Right ventricle myocardium superior (tissue), 1 donor: ENCODE results near the gene GPR135. TPM values are rescaled to one million over a fixed set of nuclear protein-coding genes. Genes with fewer than 3 reads are reported as not detected.
A peak's percentile ranks its signal among the peaks of the same experiment; 100 is the strongest.

Source experiments
- ATAC-seq: fragments of 200-7000 bp; cut with Tn5 transposase; one replicate; pipeline ENCODE4 v1.9.1; 2020; ENCODE audit warnings: mild to moderate bottlenecking; ENCODE audit not compliant: poor library complexity
- DNase-seq: peaks from one replicate; pipeline ENCODE4 v3.0.0-alpha.2; 2020
- intact Hi-C: fragments of 100-400 bp; cut with DNase I; formaldehyde crosslinking; loops from one replicate; pipeline ENCODE4 v1.11.2; 2022
- total RNA-seq: library from RNA; stranded (reverse); fragmentation: NEBNext Ultra II Directional; extraction: Animal tissue kit (Norgen Biotek cat#: 25700); gene quantifications from one replicate; pipeline ENCODE4 v1.2.1, GENCODE V29; 2021
- donor health status: DM: no; HTN: yes; CAD: no; lungs with severe emphysema.

GPR135 gene
- total RNA-seq, 1 donor from 2014 or later, result 1.4 TPM

- DNase-seq (no peak), ATAC-seq (no peak)
- intact Hi-C loops, result loop anchor here (10.0 kb wide), 1 partner anchor 94 kb away; no protein-coding TSS in a partner anchor
Measured at GRCh38 chr14:59428581-59429012, 36.6 kb downstream of the GPR135 start.

DNA sequence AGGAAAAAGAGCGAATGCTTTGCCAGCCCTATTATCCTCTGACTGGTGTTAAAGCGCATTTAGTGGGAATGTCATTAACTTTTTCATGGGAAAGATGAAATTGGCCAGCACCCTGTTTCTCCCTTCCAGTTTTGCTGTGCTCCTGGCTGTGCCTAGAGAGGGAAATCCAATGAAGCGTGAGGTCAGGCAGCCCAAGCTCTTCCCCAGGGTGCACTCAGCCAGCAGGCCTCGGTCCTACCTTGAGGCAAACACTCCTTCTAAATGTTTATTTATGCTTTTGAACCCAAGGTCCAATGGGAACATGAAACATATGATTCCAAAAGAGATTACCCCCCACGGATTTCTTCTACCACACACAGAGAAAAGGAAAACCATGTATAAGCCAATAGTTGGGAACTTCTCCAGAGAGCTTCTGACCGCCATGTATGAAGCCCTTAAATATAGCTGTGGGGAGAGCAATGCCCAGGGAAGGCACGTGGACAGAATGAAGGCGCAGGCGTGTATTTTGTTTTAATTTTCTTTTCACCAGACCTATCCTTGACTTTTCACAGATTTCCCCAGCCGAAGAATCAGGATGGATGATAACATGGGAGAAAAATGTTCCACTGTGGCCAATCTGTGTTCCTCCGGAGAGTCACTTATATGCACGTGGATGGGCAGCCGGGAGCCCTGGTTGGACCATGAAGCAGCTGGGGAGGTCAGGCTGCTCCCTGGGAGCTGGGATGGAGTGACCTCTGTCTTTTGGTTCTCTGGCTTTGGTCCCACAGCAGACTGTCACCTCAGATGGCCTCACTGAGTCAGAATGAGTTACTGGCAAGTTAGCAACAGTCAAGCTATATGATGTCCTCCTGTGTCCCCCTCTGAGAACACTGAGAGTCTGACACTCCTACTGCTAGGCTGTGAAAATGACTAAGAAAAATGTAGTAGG, 37.3 kb downstream of the GPR135 start:
- intact Hi-C loops, result loop anchor here (10.0 kb wide), 1 partner anchor 93 kb away; no protein-coding TSS in a partner anchor
- DNase-seq (peak; percentile 77), ATAC-seq (peak; percentile 74)

- DNase-seq (no peak), ATAC-seq (peak; percentile 38)
- intact Hi-C loops, result loop anchor here (10.0 kb wide), 1 partner anchor 91 kb away; no protein-coding TSS in a partner anchor
Measured at GRCh38 chr14:59425322-59425935, 39.8 kb downstream of the GPR135 start.

- intact Hi-C loops, result loop anchor here (5.0 to 10.0 kb wide), 2 partner anchors 47 to 90 kb away; no protein-coding TSS in a partner anchor
- DNase-seq, result peak; percentile 82
- ATAC-seq, result peak; percentile 66
Measured at GRCh38 chr14:59424341-59425071, 40.7 kb downstream of the GPR135 start.

- intact Hi-C loops, result loop anchor here (5.0 to 10.0 kb wide), 2 partner anchors 45 to 87 kb away; no protein-coding TSS in a partner anchor
- DNase-seq, result no peak
- ATAC-seq, result no peak
Measured at GRCh38 chr14:59422069-59422881, 42.9 kb downstream of the GPR135 start.

DNA sequence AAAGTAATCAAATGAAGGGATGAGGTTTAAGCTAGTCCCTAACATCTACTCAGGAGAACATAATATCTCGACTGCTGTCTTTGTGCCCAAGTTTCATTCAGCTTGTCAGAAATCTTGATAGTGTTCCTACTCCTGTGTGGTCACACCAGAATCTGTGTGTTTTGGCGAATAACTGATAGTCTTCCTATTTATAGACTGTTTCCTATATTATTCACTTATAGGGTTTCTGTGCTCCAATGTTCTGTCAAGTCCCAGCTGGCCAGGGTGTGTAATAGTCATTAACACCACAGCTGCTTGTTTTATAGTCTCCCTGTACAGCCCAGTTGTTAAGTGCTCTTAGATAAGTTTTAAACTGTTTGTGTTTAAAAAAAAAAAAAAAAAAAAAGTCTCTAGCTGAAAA, 45.9 kb downstream of the GPR135 start:
- DNase-seq (no peak), ATAC-seq (peak; percentile 53)
- intact Hi-C loops, result no loop called here

DNA sequence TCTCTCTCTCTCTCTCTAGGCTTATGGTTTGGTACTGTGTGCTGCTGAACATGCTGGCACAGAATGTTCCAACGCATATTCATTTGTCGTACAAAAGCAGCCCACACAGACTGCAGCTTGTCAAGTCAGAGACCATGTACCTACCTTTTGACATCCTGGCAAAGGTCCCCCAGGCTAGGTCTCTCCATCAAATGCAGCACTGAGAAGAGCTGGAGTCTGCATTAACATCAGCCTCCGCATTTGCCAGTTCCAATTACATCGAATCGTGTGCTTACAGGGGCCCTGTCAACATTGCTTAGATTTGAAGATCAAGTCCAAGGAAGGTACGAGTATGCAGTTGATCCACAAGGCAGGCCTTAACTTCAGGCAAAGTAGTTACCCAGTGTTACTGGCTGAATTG, 47.9 kb downstream of the GPR135 start:
- DNase-seq, result no peak
- intact Hi-C loops, result no loop called here
- ATAC-seq, result no peak

DNA sequence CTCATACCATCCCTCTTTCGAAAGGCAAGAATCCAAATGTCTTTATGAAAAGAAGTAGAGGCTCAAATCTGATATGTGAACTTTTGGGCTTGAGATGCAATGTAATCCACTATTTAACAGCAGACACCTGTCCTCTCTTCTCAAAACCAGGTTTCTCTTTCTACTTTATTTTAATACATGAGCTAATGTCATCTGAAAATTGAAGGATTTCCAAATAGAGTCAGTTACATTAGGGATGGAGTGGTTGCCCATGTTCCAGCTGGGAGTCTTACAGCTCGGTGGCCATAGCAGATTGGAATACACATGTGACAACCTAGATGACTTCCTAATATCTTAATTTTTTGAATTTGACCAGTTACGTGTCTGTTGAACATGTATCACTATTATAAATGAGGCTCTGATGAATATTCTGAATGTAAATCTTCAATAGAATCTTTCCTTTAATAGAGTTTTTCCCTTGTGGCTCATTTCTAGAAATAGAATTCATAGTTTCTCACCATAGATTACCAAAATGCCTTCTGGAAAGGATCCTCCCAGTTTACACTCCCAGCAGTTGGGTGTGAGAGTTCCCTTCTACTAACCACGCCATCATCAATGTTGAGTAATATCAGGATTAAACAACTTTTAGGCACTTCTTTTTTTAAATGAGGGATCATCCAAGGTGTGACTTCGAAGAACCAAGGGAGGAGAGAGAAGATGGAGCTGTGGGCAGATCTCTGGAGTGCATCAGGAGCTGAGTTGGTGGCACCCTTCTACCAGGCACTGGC, 49.2 kb downstream of the GPR135 start:
- DNase-seq, result no peak
- ATAC-seq, result no peak
- intact Hi-C loops, result no loop called here

Other genes with a start within 250 kb of the GPR135 start
- 9.1 TPM for gene L3HYPDH, start 19.0 kb upstream of the GPR135 start, total RNA-seq
- 22.3 TPM for gene JKAMP, start 19.1 kb upstream of the GPR135 start, total RNA-seq
- not detected for gene CCDC175, start 111.4 kb upstream of the GPR135 start, total RNA-seq